Transverse colon (tissue), 4 donors: ENCODE data around the gene EME1. TPM values are rescaled to one million over a fixed set of nuclear protein-coding genes. Genes with fewer than 3 reads are reported as not detected.
"Not testable (repeated sequence)": the region's sequence is repeated elsewhere in the genome, so short reads cannot be mapped to it uniquely, and the experiment has no call there.

Source experiments
- DNase-seq: peaks from one replicate; pipeline ENCODE4 v3.0.0-alpha.2; 2019
- H3K27ac ChIP-seq, 4 donors: fragments of 200-600 bp; sonication (generic); 2 replicates each; pipeline ENCODE4 v1.5.1; 2016 to 2018; ENCODE audit warnings: inconsistent platforms in 4 of 4
- H3K27me3 ChIP-seq: fragments of 200-600 bp; sonication (generic); 2 replicates; pipeline ENCODE4 v1.5.1; 2017; ENCODE audit warnings: inconsistent platforms
- H3K36me3 ChIP-seq, 4 donors: fragments of 200-600 bp; sonication (generic); 2 replicates each; pipeline ENCODE4 v1.5.1; 2017 to 2019; ENCODE audit warnings: inconsistent platforms in 4 of 4
- H3K4me1 ChIP-seq, 4 donors: fragments of 200-600 bp; sonication (generic); 2 replicates each; pipeline ENCODE4 v1.5.1; 2017 to 2020; ENCODE audit warnings: inconsistent platforms in 4 of 4
- H3K4me3 ChIP-seq, 4 donors: fragments of 200-600 bp; sonication (generic); 1 replicate in 1 of 4; 2 replicates in 3 of 4; pipeline versions ENCODE4 v1.5.1 to v1.6.1; 2017 to 2019; ENCODE audit warnings: inconsistent platforms in 4 of 4
- H3K9me3 ChIP-seq, 2 donors: fragments of 200-600 bp; sonication (generic); 2 replicates each; pipeline ENCODE4 v1.5.1; 2017 to 2019; ENCODE audit warnings: inconsistent platforms in 2 of 2
- CTCF ChIP-seq, 5 experiments: fragments of 200-600 bp in 3 of 5; fragments of 450-650 bp in 2 of 5; sonication (generic) in 3 of 5; IDR thresholded peaks; 1 replicate in 2 of 5; 2 replicates in 3 of 5; pipeline ENCODE4 v1.5.1; 2016 to 2017; ENCODE audit warnings: antibody characterized with exemption in 5 of 5, inconsistent platforms in 3 of 5, mild to moderate bottlenecking in 2 of 5, moderate library complexity in 1 of 5
- EP300 ChIP-seq: sonication (generic); formaldehyde crosslinking; IDR thresholded peaks from one replicate; pipeline ENCODE4 v1.6.1; 2017; ENCODE audit warnings: antibody characterized with exemption, low read depth
- POLR2A ChIP-seq: fragments of 450-650 bp; IDR thresholded peaks from one replicate; pipeline ENCODE4 v1.6.1; 2016; ENCODE audit warnings: antibody characterized with exemption, mild to moderate bottlenecking, moderate library complexity
- POLR2AphosphoS5 ChIP-seq, 3 donors: sonication (generic); formaldehyde crosslinking; IDR thresholded peaks; one replicate each; pipeline ENCODE4 v1.6.1; 2016; ENCODE audit warnings: antibody characterized with exemption in 3 of 3
- WGBS, 2 donors: methylation state at CpG; one replicate each; pipeline ENCODE4 v1.1.5; 2018; ENCODE audit warnings: low coverage in 1 of 2; 5-methylcytosine and 5-hydroxymethylcytosine counted together
- in situ Hi-C, 4 donors: fragments of 200-750 bp; cut with MboI; loops; one replicate each; pipeline versions ENCODE4 v1.15.0 to v1.15.1; 2017; ENCODE audit warnings: low sequenced_read_pairs in 3 of 4, low pct_ligation_motif_present in 1 of 4, low pct_unique_long_range_greater_than_20kb in 1 of 4
- intact Hi-C: fragments of 100-400 bp; cut with DNase I; formaldehyde crosslinking; loops from one replicate; pipeline ENCODE4 v1.15.1; 2023; ENCODE audit warnings: low total_unique reads
- small RNA-seq, 4 donors: library from RNA; depleted of rRNA; stranded (forward); fragments of <200 nt; gene quantifications; one replicate each; pipeline ENCODE3, GENCODE V24; 2016
- total RNA-seq, 4 donors: library from RNA; depleted of rRNA; stranded (reverse); fragments of >200 nt; gene quantifications; one replicate each; pipeline ENCODE4 v1.1.0, GENCODE V29; 2016

The EME1 gene
- total RNA-seq, 4 donors from 2014 or later = 1.4 to 1.6 TPM; not detected in 2

GRCh38 chr17:50426814-50427787 lies 54.1 kb downstream of the EME1 start:
- in situ Hi-C loops = no loop called here
- WGBS, 2 donors = 0 to 14% methylated on average over 1 to 4 of the region's 4 CpGs
- peak overlapping the region; percentile 87 to 92 (median 90) for H3K27ac ChIP-seq
- H3K4me1 ChIP-seq = peaks cover 7 to 50% (median 36%) of the 10 kb centered on the region in 4 donors
- H3K4me3 ChIP-seq = peak overlapping the region; percentile 55 to 76 (median 64)
- peak; percentile 54 for DNase-seq
- intact Hi-C loops = no loop called here
- H3K36me3 ChIP-seq = no peaks in the 10 kb centered on the region
- no peaks in the 10 kb centered on the region for H3K9me3 ChIP-seq
- TF ChIP-seq POLR2A (peak; percentile 15), POLR2AphosphoS5 (IDR thresholded peaks at IDR 0.05) (peak in 1 of 3 donors; percentile 10), EP300 (no peak), CTCF (IDR thresholded peaks at IDR 0.05) (peak in 3 of 5 experiments; percentile 5 to 18 (median 7))
- no peaks in the 10 kb centered on the region for H3K27me3 ChIP-seq

GRCh38 chr17:50428126-50428525 lies 55.1 kb downstream of the EME1 start:
- H3K4me1 ChIP-seq = peaks cover 7 to 50% (median 36%) of the 10 kb centered on the region in 4 donors
- in situ Hi-C loops = not testable (repeated sequence)

DNA sequence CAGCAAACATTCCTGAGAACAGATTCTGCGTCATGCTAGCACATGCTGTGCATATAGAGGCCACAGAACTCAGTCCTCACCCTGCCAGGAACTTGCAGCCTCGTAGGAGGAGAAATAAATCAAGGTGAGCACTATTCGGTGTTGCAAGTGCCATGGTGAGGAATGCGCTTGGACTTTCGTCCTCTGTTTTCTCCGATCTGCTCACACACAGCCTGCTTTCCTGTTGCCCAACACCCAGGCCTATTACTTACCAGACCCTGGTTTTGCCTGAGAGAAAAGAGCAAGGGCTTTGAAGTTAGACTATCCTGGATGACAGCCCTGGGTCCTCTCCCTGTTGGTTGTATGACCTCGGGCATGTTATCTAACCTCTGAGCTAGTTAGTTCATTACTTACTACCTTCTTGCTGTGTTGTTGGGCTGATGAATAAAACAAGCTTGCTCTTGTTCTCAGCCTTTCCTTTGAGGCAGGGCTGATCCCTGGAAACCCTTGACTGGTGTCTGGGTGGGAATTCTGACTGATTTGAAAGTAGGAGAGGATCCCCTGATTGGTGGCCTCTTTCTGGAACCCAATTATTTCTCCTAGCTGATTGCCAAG lies 55.9 kb downstream of the EME1 start:
- H3K4me1 ChIP-seq = peaks cover 7 to 50% (median 36%) of the 10 kb centered on the region in 4 donors
- TF ChIP-seq POLR2A = no peak
- TF ChIP-seq POLR2AphosphoS5 (IDR thresholded peaks at IDR 0.05) = peak in 1 of 3 donors; percentile 12
- H3K27me3 ChIP-seq = no peaks in the 10 kb centered on the region
- intact Hi-C loops (no loop called here), in situ Hi-C loops (no loop called here)
- H3K9me3 ChIP-seq = no peaks in the 10 kb centered on the region
- H3K36me3 ChIP-seq = no peaks in the 10 kb centered on the region
- H3K27ac ChIP-seq = peak overlapping the region in 1 of 4 donors; percentile 92
- peak; percentile 43 for DNase-seq
- no peak overlapping the region for H3K4me3 ChIP-seq
- 60 to 73% methylated on average over 2 to 7 of the region's 7 CpGs for WGBS, 2 donors

More at GRCh38 chr17:50428126-50428525, 55.1 kb downstream of the EME1 start:
- Histone ChIP-seq H3K27ac (peak overlapping the region; percentile 87 to 92 (median 90)), H3K4me3 (peak overlapping the region in 1 of 4 donors; percentile 76)
- H3K27me3 ChIP-seq, DNase-seq, H3K36me3 ChIP-seq, H3K9me3 ChIP-seq, intact Hi-C loops: not testable (repeated sequence)
- WGBS, 2 donors = 79 to 92% methylated on average over 2 to 6 of the region's 6 CpGs

GRCh38 chr17:50429793-50430192 lies 56.8 kb downstream of the EME1 start:
- DNase-seq = no peak
- Histone ChIP-seq H3K9me3 (no peaks in the 10 kb centered on the region), H3K4me1 (peaks cover 7 to 50% (median 35%) of the 10 kb centered on the region in 4 donors), H3K27ac (peak overlapping the region in 1 of 4 donors; percentile 20), H3K36me3 (no peaks in the 10 kb centered on the region), H3K27me3 (no peaks in the 10 kb centered on the region), H3K4me3 (no peak overlapping the region)
- WGBS, 2 donors = 79% methylated on average over 4 of the region's 4 CpGs; no CpG with 5 or more reads in 1 of the 2 donors
- intact Hi-C loops = no loop called here
- in situ Hi-C loops = no loop called here
- TF ChIP-seq POLR2A = no peak
- no peak for TF ChIP-seq POLR2AphosphoS5 (IDR thresholded peaks at IDR 0.05)
- TF ChIP-seq CTCF (IDR thresholded peaks at IDR 0.05) = no peak
- TF ChIP-seq EP300 = no peak

Small RNA genes lying within 50 kb of the gene (small RNA-seq; reads per million reads assigned to genes)
- gene RF00019 = 0 reads per million in 4 donors

Other genes starting within 250 kb of the EME1 start
- gene SAMD14, start 243.1 kb upstream of the EME1 start, total RNA-seq = 1 to 10 TPM in 1 of 4 donors, under 1 TPM in 2, not detected in 1; 0.14 to 1.8 (median 0.32) TPM
- gene PPP1R9B, start 222.6 kb upstream of the EME1 start, total RNA-seq = 10 to 100 TPM; 19.0 to 29.9 (median 27.7) TPM
- gene SGCA, start 207.2 kb upstream of the EME1 start, total RNA-seq = 10 to 100 TPM in 1 of 4 donors, 1 to 10 TPM in 3; 3.7 to 65.3 (median 7.6) TPM
- gene COL1A1, start 171.6 kb upstream of the EME1 start, total RNA-seq = 100 to 1,000 TPM in 2 of 4 donors, 10 to 100 TPM in 2; 13.0 to 210 (median 79.8) TPM
- gene TMEM92, start 98.8 kb upstream of the EME1 start, total RNA-seq = 1 to 10 TPM in 2 of 4 donors, not detected in 2; 1.9 to 3.7 TPM
- gene XYLT2, start 27.1 kb upstream of the EME1 start, total RNA-seq = 10 to 100 TPM; 21.3 to 27.3 (median 22.0) TPM
- 10 to 100 TPM in 3 of 4 donors, 1 to 10 TPM in 1; 4.9 to 97.5 (median 46.9) TPM for gene MRPL27, start within 50 bp of the EME1 start, total RNA-seq
- 10 to 100 TPM; 45.0 to 96.9 (median 64.4) TPM for gene LRRC59, start 24.3 kb downstream of the EME1 start, total RNA-seq
- gene ACSF2, start 53.0 kb downstream of the EME1 start, total RNA-seq = 100 to 1,000 TPM; 165 to 460 (median 190) TPM
- 10 to 100 TPM in 3 of 4 donors, 1 to 10 TPM in 1; 9.6 to 59.8 (median 19.7) TPM for gene CHAD, start 95.7 kb downstream of the EME1 start, total RNA-seq
- 10 to 100 TPM; 19.1 to 35.6 (median 28.2) TPM for gene RSAD1, start 105.6 kb downstream of the EME1 start, total RNA-seq
- gene MYCBPAP, start 135.2 kb downstream of the EME1 start, total RNA-seq = 1 to 10 TPM in 2 of 4 donors, under 1 TPM in 1, not detected in 1; 0.64 to 3.7 (median 2.7) TPM
- 10 to 100 TPM; 19.2 to 95.7 (median 57.4) TPM for gene EPN3, start 159.5 kb downstream of the EME1 start, total RNA-seq
- gene SPATA20, start 173.9 kb downstream of the EME1 start, total RNA-seq = 100 to 1,000 TPM; 116 to 437 (median 228) TPM
- under 1 TPM in 1 of 4 donors, not detected in 3; 0.14 TPM for gene CACNA1G, start 187.5 kb downstream of the EME1 start, total RNA-seq